ENCODE results near the gene ADCYAP1R1. TPM values are rescaled to one million over a fixed set of nuclear protein-coding genes. Genes with fewer than 3 reads are reported as not detected.

The ADCYAP1R1 gene
- total RNA-seq, 1 experiment from 2014 or later = 0.12 TPM

- Histone ChIP-seq H4K20me1 (ENCODE audit: insufficient read depth) (no peaks in the 10 kb centered on the region), H3K36me3 (ENCODE audit: control insufficient read depth in 1 of 2, insufficient read depth in 2 of 2, low read length in 2 of 2) (no peaks in the 10 kb centered on the region), H3K4me2 (ENCODE audit: low read length) (no peak overlapping the region), H3K4me3 (replicated peaks in 1 of 2; ENCODE audit: low read depth in 1 of 2, low read length in 2 of 2) (no peak overlapping the region), H3K27ac (ENCODE audit: low read depth, low read length) (no peak overlapping the region), H3K9me3 (ENCODE audit: control insufficient read depth in 1 of 2, insufficient read depth in 1 of 2, low read depth in 1 of 2, low read length in 2 of 2) (no peaks in the 10 kb centered on the region), H3K9ac (ENCODE audit: low read length) (no peak overlapping the region), H3K79me2 (ENCODE audit: insufficient read depth, low read length) (no peaks in the 10 kb centered on the region), H2AFZ (ENCODE audit: low read depth, low read length, poor library complexity, severe bottlenecking) (no peak overlapping the region), H3K4me1 (ENCODE audit: control insufficient read depth in 1 of 2, insufficient read depth in 2 of 2, low read length in 2 of 2) (no peaks in the 10 kb centered on the region), H3K9me2 (ENCODE audit: insufficient read depth) (no peaks in the 10 kb centered on the region), H3K27me3 (ENCODE audit: insufficient read depth, low read length) (no peaks in the 10 kb centered on the region)
- BruUV-seq (replicated peaks) = no TSS peak
- TF ChIP-seq, protein P1, sequence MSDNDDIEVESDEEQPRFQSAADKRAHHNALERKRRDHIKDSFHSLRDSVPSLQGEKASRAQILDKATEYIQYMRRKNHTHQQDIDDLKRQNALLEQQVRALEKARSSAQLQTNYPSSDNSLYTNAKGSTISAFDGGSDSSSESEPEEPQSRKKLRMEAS (IDR thresholded peaks at IDR 0.05) = no peak
- TF ChIP-seq SRF (IDR thresholded peaks at IDR 0.05; ENCODE audit: low read depth) = no peak
- no peak for TF ChIP-seq EGR1 (IDR thresholded peaks at IDR 0.05; ENCODE audit: low read depth)
- no peak for TF ChIP-seq POLR2A (IDR thresholded peaks at IDR 0.05; ENCODE audit: borderline replicate concordance, extremely low read depth, insufficient read depth, insufficient read length)
- no peak for TF ChIP-seq YY1 (IDR thresholded peaks at IDR 0.05; ENCODE audit: extremely low read depth, insufficient replicate concordance, low read depth, low read length)
- no peak for TF ChIP-seq RAD21 (IDR thresholded peaks at IDR 0.05; ENCODE audit: low read depth)
- no peak for TF ChIP-seq ELF1 (IDR thresholded peaks at IDR 0.05; ENCODE audit: borderline replicate concordance, low read depth)
- TF ChIP-seq ZFX (IDR thresholded peaks at IDR 0.05) = no peak
- TF ChIP-seq TCF7L2 (IDR thresholded peaks at IDR 0.05; ENCODE audit: borderline replicate concordance, extremely low read depth, insufficient read depth, insufficient read length) = no peak
- TF ChIP-seq EZH2phosphoT487 (IDR thresholded peaks at IDR 0.05; ENCODE audit: borderline replicate concordance) = no peak
- ATAC-seq (no peak), DNase-seq (ENCODE audit: low read depth, low spot score) (no peak)
- CTCF ChIA-PET = interaction anchor here (1.0 to 3.3 kb wide), 8 partner anchors 11 to 500 kb away, joined by 3 to 27 read pairs (median 4); no protein-coding TSS in a partner anchor
- RAD21 ChIA-PET (ENCODE audit: low non-redundant PET in 1 of 2, low total read pairs in 2 of 2, uncharacterized antibody in 2 of 2, unreplicated experiment in 2 of 2) = interaction anchor here (0.5 to 1.4 kb wide), 3 partner anchors 11 to 155 kb away, joined by 3 to 4 read pairs (median 3); no protein-coding TSS in a partner anchor
- POLR2A ChIA-PET = no interaction called here
- intact Hi-C loops (cut with micrococcal nuclease) = loop anchor here (5.0 kb wide), 1 partner anchor 1069 kb away; no protein-coding TSS in a partner anchor
These were observed 81.4 kb downstream of the ADCYAP1R1 start for GRCh38 chr7:31133497-31133896.

Data from HCT116 (cell line).